GM21723 (cell line): Measurements from ENCODE around the gene WDR88.
"Not testable (repeated sequence)": the region's sequence is repeated elsewhere in the genome, so short reads cannot be mapped to it uniquely, and the experiment has no call there.

Experiments
- ATAC-seq: cut with Tn5 transposase; IDR thresholded peaks from one replicate; pipeline ENCODE4 v1.9.1; 2021; ENCODE audit warnings: mild to moderate bottlenecking, moderate library complexity; ENCODE audit not compliant: unreplicated experiment

Gene WDR88

DNA sequence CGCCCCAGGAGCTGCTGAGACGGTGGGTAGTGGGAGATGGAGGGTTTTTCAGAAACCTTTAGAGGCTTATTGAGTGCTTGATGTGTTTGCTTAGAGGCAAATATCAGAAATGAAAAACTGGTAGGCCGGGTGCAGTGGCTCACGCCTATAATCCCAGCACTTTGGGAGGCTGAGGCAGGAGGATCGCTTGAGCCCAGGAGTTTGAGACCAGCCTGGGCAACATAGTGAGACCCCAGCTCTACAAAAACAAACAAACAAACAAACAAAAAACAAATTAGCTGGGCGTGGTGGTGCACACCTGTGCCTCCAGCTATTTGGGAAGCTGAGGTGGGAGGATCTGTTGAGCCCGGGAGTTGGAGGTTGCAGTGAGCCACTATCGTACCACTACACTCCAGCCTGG lies 5.2 kb upstream of the WDR88 start:
- ATAC-seq: not testable (repeated sequence)

GRCh38 chr19:33129901-33130300 lies 2.0 kb upstream of the WDR88 start:
- ATAC-seq: no peak

DNA sequence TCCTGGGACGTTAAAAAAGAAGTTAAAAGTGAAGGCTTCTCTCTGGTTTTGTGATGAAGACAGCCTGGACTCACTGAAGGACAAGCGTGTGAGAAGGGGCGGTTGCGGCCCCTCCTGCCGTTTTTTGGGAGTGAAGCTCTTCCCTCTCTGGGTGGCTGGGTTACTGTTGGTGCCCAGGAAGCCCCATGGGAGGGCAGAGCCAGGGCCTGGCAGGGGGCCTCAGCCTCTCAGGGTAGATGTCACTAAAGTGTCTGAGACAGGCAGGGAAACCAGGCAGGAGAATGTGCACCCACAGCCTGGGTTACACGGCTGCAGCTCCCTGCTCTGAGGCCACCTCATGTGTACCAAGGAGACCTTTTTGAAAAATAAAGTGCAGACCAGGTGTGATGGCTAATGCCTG lies 1.5 kb upstream of the WDR88 start:
- ATAC-seq: no peak

- no peak for ATAC-seq
Observed at GRCh38 chr19:33132425-33132824, 511 bp downstream of the WDR88 start.

DNA sequence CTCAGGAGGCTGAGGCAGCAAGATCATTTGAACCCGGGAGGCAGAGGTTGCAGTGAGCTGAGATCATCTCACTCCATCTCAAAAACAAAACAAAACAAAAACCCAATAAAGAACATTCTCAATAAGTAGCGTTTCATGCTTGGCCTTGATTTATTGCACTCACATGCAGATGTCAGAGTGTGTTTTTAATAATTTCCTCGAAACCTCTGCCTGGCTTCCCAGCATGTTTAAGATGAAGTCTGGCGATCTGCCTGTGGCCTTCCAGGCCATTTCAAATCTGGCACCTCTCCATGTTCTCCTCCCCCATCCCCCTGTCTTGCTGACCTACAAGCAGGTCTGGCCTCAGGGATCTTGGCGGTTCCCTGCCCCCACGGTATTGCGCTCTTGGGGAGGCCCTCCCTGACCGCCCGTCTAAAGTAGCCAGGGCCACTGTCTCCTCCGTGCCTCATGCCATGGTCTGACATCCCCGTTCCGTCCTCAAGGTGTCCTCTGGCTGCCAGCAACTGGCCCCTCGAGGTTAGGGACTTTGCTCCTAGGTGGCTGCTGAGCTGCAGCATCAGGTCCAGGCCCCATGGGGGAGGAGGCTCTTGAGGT lies 1.6 kb downstream of the WDR88 start:
- ATAC-seq: no peak

- no peak for ATAC-seq
Observed at GRCh38 chr19:33134571-33135041, 2.7 kb downstream of the WDR88 start.

GRCh38 chr19:33139165-33139564 lies 7.3 kb downstream of the WDR88 start:
- ATAC-seq: no peak

GRCh38 chr19:33143897-33144405 lies 12.0 kb downstream of the WDR88 start:
- peak; percentile 54 for ATAC-seq

DNA sequence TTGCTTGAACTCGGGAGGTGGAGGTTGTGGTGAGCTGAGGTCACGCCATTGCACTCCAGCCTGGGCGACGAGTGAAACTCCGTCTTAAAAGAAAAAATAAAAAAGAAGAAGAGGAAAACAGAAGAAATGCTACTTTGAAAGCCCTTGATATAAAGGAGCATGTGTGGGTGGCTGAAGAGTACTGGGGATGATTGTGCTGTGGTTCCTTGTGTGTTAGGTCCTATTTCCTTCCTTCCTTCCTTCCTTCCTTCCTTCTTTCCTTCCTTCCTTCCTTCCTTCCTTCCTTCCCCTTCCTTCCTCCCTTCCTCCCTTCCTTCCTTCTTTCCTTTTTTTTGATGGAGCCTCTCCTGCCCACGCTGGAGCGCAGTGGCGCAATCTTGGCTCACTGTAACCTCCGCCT lies 14.3 kb downstream of the WDR88 start:
- no peak for ATAC-seq

- ATAC-seq: no peak
Observed at GRCh38 chr19:33147538-33147937, 15.6 kb downstream of the WDR88 start.

GRCh38 chr19:33150852-33151518 lies 19.1 kb downstream of the WDR88 start:
- no peak for ATAC-seq

- no peak for ATAC-seq
Observed at GRCh38 chr19:33152176-33152575, 20.3 kb downstream of the WDR88 start.

DNA sequence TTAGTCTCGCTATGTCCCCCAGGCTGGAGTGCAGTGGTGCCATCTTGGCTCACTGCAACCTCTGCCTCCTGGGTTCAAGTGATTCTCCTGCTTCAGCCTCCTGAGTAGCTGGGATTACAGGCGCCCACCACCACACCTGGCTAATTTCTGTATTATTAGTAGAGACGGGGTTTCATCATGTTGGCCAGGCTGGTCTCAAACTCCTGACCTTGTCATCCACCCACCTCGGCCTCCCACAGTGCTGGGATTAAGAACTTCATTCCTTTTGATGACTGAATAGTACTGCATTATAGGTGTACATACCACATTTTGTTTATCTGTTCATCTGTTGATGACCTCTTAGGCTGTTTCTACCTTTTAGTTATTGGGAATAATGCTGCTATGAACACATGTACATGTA lies 20.7 kb downstream of the WDR88 start:
- not testable (repeated sequence) for ATAC-seq

DNA sequence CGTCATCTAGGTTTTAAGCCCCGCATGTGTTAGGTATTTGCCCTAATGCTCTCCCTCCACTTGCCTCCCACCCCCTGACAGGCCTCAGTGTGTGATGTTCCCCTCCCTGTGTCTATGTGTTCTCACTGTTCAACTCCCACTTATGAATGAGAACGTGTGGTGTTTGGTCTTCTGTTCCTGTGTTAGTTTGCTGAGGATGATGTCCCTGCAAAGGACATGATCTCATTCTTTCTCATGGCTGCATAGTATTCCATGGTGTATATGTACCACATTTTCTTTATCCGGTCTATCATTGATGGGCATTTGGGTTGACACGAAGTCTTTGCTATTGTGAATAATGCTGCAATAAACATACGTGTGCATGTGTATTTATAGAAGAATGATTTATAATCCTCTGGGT lies 22.4 kb downstream of the WDR88 start:
- not testable (repeated sequence) for ATAC-seq

DNA sequence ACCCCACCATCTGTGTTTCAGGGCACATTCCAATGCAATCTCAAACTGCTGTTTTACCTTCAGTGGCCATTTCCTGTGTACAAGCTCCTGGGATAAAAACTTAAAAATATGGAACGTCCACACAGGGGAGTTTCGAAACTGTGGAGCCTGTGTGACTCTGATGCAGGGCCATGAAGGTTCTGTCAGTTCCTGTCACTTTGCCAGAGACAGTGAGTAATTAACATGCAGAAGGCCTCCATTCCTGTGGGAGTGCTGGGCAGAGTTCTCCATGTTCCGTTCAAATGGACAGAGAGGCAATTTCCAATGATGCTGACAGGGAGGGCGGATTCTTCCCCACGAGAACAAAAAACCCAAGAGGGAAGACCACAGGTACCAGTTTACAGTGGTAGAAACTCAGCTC lies 24.4 kb downstream of the WDR88 start:
- ATAC-seq: no peak

DNA sequence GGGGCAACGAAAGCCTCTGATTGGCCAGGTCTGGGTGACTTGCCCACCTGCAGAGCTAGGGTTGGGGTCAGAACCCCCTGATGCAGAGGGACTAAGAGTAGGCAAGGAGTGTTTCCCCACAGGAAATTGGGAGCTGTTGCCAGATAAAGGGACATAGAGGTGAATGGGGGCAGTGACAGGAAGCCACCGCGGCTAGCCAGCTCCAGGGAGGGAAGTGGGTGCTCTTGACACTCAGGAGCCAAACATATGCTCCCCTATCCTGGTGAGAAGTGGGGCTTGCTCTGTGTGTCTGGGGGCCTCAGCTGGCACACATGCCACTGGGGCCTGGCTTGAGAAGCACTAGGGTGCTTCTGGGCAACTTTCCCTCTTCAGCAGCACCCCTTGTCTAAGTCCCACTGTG lies 26.0 kb downstream of the WDR88 start:
- ATAC-seq: no peak

- no peak for ATAC-seq
Observed at GRCh38 chr19:33158365-33158764, 26.5 kb downstream of the WDR88 start.

GRCh38 chr19:33159149-33159548 lies 27.2 kb downstream of the WDR88 start:
- no peak for ATAC-seq

DNA sequence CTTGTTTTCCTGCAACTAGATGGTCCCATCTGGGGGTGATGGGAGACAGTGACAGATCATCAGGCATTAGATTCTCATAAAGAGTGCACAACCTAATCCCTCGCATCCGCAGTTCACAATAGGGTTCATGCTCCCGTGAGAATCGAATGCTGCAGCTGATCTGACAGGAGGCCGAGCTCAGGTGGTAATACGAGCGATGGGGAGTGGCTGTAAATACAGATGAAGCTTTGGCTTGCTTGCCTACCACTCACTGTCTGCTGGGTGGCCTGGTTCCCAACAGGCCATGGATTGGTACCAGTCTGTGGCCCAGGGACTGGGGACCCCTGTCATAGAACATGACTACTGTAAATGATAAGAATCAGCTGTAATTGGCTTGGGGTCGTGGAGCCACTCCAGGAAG lies 28.0 kb downstream of the WDR88 start:
- no peak for ATAC-seq

DNA sequence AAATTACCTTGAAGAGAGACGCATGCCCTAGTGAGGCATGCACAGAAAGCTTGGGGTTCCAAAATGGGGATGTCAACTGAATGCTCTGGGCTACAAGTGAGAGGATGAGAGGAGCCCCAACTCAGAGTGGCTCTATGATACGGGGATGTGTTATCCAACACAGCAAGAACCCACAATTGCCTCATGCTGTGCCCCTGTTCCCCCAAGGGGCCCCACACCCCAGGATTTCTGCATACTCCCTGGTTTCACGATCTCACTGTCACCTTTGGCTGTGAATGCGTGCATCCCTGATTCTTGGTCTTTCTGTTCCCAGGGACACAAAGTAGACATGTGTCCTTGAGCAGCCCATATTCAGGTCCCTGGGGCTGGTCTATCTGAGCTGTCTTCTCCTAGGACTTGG lies 29.3 kb downstream of the WDR88 start:
- ATAC-seq: no peak

DNA sequence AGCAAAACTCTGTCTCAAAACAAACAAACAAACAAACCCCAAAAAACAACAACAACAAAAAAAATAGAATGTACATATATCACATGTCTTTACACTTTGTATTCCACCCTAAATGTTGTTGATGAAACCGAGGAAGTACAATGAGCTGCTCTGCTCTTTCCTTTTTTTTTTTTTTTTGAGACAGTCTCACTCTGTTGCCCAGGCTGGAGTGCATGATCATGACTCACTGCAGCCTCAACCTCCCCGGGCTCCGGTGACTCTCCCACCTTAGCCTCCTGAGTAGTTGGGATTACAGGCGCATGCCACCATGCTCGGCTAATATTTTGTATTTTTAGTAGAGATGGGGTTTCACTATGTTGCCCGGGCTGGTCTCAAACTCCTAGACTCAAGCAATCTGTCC lies 31.6 kb downstream of the WDR88 start:
- no peak for ATAC-seq

DNA sequence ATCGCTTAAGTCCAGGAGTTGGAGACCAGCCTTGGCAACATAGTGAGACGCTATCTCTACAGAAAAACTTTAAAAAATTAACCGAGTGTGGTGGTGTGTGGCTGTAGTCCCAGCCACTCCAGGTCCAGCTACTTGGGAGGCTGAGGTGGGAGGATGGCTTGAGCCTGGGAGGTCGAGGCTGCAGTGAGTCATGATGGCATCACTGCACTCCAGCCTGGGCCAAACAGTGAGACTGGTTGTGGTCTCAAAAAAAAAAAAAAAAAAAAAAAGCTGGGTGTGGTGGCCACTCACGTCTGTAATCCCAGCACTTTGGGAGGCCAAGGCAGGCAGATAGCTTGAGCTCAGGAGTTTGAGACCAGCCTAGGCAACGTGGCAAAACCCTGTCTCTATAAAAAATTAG lies 34.1 kb downstream of the WDR88 start:
- not testable (repeated sequence) for ATAC-seq

GRCh38 chr19:33167438-33167837 lies 35.5 kb downstream of the WDR88 start:
- no peak for ATAC-seq
